ENCODE measurements around the gene DIPK1C. TPM values are rescaled to one million over a fixed set of nuclear protein-coding genes. Genes with fewer than 3 reads are reported as not detected.

DIPK1C gene
- total and polyA plus RNA-seq, 10 donors: 0.10 to 0.51 (median 0.29) TPM; not detected in 6

DNA sequence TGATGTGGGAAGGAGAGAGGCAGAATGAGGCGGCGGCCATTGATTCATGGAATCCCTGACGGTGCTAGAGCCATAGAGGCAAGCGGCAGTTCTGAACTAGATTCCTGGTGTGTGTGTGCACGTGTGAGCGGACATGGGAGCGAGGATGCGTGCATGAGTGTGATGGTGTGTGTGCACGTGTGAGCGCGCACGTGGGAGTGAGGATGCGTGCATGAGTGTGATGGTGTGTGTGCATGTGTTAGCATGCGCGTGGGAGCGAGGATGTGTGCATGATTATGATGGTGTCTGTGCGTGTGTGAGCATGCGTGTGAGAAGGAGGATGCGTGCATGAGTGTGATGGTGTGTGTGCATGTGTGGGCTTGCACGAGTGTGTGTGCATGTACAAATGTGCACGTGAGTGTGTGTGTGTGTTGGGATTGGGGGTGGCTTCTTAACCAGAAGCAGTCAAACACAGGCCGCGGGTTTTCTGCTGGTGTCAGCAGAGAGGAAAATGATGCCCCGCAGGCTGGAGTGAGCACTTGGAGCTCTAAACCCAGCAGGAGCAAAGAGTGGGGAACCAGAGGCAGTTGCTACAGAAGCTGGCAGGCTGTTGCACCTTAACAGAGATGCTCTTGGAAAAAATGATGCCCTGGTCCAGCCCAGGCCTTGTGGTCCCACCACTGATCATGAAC is 29.5 kb downstream of the DIPK1C start:
- H3K27ac ChIP-seq: no peak overlapping the region
- TF ChIP-seq POLR2A (IDR thresholded peaks at IDR 0.05) (no peak), POLR2AphosphoS5 (IDR thresholded peaks at IDR 0.05) (no peak)
- TF ChIP-seq, protein P1, sequence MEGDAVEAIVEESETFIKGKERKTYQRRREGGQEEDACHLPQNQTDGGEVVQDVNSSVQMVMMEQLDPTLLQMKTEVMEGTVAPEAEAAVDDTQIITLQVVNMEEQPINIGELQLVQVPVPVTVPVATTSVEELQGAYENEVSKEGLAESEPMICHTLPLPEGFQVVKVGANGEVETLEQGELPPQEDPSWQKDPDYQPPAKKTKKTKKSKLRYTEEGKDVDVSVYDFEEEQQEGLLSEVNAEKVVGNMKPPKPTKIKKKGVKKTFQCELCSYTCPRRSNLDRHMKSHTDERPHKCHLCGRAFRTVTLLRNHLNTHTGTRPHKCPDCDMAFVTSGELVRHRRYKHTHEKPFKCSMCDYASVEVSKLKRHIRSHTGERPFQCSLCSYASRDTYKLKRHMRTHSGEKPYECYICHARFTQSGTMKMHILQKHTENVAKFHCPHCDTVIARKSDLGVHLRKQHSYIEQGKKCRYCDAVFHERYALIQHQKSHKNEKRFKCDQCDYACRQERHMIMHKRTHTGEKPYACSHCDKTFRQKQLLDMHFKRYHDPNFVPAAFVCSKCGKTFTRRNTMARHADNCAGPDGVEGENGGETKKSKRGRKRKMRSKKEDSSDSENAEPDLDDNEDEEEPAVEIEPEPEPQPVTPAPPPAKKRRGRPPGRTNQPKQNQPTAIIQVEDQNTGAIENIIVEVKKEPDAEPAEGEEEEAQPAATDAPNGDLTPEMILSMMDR (IDR thresholded peaks at IDR 0.05 in 8 of 11, conservative IDR thresholded peaks at IDR 0.05 in 3 of 11): no peak
- H3K4me1 ChIP-seq: no peaks in the 10 kb centered on the region
- H3K4me3 ChIP-seq: no peak overlapping the region
- H3K36me3 ChIP-seq: no peaks in the 10 kb centered on the region
- no peak for DNase-seq
- intact Hi-C loops (cut with DNase I; ENCODE audit: low total_unique reads): no loop called here
- H3K9me3 ChIP-seq: peaks cover 0 to 18% (median 4%) of the 10 kb centered on the region in 8 donors
- H3K27me3 ChIP-seq (replicated peaks in 1 of 7): no peaks in the 10 kb centered on the region
- 93 to 98% (median 96%) methylated on average over 24 of the region's 24 CpGs for WGBS, 5 donors

DNA sequence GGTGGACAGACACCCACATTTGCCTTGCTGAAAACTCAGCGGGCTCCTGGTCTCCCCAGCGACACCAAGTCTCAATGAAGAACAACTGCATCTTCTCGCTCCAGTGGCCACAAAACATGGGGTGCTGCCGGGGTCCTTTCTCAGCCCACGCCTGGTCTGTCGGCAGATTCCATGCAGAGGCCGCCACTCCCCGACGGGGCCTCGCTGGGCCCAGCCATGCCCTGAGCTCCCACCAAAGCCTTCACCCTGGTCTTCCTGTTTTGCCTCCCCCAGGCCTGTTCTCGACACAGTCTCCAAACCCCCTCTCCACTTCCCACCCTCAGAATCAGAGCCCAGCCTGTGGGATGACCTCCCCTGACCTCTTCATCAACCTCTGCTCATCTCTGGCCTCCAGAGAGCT is 31.2 kb downstream of the DIPK1C start:
- 89 to 95% (median 94%) methylated on average over 11 of the region's 11 CpGs for WGBS, 5 donors
- Histone ChIP-seq H3K27me3 (replicated peaks in 1 of 7) (no peaks in the 10 kb centered on the region), H3K4me1 (no peaks in the 10 kb centered on the region), H3K27ac (no peak overlapping the region), H3K9me3 (peaks cover 0 to 18% (median 4%) of the 10 kb centered on the region in 8 donors), H3K4me3 (no peak overlapping the region), H3K36me3 (no peaks in the 10 kb centered on the region)
- no peak for DNase-seq
- TF ChIP-seq POLR2A (IDR thresholded peaks at IDR 0.05): no peak
- intact Hi-C loops (cut with DNase I; ENCODE audit: low total_unique reads): no loop called here

DNA sequence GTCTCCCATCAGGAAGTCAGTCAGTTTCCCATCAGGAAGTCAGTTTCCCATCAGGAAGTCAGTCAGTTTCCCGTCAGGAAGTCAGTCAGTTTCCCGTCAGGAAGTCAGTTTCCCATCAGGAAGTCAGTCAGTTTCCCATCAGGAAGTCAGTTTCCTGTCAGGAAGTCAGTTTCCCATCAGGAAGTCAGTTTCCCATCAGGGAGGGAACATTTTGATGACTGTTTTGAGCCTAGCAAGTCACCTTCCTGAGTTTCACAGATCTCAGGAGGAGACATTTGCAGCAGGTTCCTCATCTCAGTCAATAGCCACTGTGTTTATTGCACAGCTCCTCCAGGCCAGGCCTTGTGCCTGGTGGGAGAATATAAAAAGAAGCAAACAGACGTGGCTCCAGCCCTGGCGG is 31.9 kb downstream of the DIPK1C start:
- WGBS, 5 donors: 66 to 88% (median 81%) methylated on average over 3 to 4 of the region's 4 CpGs
- Histone ChIP-seq H3K27ac (peak overlapping the region in 1 of 8 donors; percentile 21), H3K4me1 (no peaks in the 10 kb centered on the region), H3K9me3 (peaks cover 0 to 18% (median 4%) of the 10 kb centered on the region in 8 donors), H3K36me3 (no peaks in the 10 kb centered on the region), H3K4me3 (no peak overlapping the region), H3K27me3 (replicated peaks in 1 of 7) (no peaks in the 10 kb centered on the region)
- intact Hi-C loops (cut with DNase I; ENCODE audit: low total_unique reads): no loop called here
- no peak for DNase-seq
- TF ChIP-seq, protein P1 (IDR thresholded peaks at IDR 0.05 in 8 of 11, conservative IDR thresholded peaks at IDR 0.05 in 3 of 11): no peak
- TF ChIP-seq POLR2AphosphoS5 (IDR thresholded peaks at IDR 0.05) (no peak), POLR2A (IDR thresholded peaks at IDR 0.05) (no peak)

DNA sequence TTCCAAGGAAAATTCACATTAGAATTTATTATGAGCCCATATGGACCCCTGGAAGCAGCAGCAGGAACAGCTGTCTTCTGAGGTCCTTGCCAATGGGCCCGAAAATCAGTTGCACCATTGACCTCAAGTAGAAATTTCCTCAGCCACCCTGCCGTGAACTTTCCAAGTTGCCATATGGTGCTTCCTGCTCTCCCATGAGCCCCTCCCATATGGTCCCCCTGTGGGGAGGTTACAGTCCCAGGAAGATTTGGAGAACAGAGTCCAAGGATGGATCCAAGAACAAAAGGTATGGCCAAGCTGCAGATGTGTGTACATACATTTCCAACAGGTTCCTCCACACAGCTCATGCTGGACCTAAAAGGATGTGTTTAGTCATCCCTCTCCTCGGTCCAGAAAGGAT is 34.6 kb downstream of the DIPK1C start:
- H3K9me3 ChIP-seq: peaks cover 0 to 18% (median 4%) of the 10 kb centered on the region in 8 donors
- H3K4me3 ChIP-seq: no peak overlapping the region
- H3K4me1 ChIP-seq: no peaks in the 10 kb centered on the region
- H3K27ac ChIP-seq: no peak overlapping the region
- no peak for DNase-seq
- no peaks in the 10 kb centered on the region for H3K36me3 ChIP-seq
- intact Hi-C loops (cut with DNase I; ENCODE audit: low total_unique reads): no loop called here
- 70 to 88% (median 71%) methylated on average over 2 to 3 of the region's 3 CpGs for WGBS, 5 donors
- no peaks in the 10 kb centered on the region for H3K27me3 ChIP-seq (replicated peaks in 1 of 7)
- TF ChIP-seq, protein P1 (IDR thresholded peaks at IDR 0.05 in 8 of 11, conservative IDR thresholded peaks at IDR 0.05 in 3 of 11): no peak
- TF ChIP-seq POLR2AphosphoS5 (IDR thresholded peaks at IDR 0.05): no peak
- no peak for TF ChIP-seq POLR2A (IDR thresholded peaks at IDR 0.05)

Data from spleen (tissue), 11 donors.